Common myeloid progenitor, CD34-positive (primary cell): Measurements from ENCODE around the gene MYOZ2.

Source experiments
- CTCF ChIA-PET: fragments of 350-600 bp; sonication (Branson Sonifier 250); formaldehyde crosslinking; loops from one replicate; lab custom pipeline; 2021; ENCODE audit warnings: antibody characterized with exemption; lab: Charles Lee
- POLR2A ChIA-PET: fragments of 350-600 bp; sonication (Branson Sonifier 250); formaldehyde crosslinking; loops from one replicate; lab custom pipeline; 2021; ENCODE audit warnings: antibody characterized with exemption; lab: Charles Lee
- DNase-seq, 3 donors: peaks; one replicate each; pipeline versions ENCODE4 v3.0.0 to v3.0.0-alpha.2; 2013
- H3K27ac ChIP-seq, 2 experiments: 1 replicate in 1 of 2; 2 replicates in 1 of 2; pipeline ENCODE4 v1.7.0; 2013; ENCODE audit warnings: inconsistent platforms in 2 of 2, low read length in 2 of 2, mild to moderate bottlenecking in 2 of 2, low read depth in 1 of 2, moderate library complexity in 1 of 2; ENCODE audit not compliant: severe bottlenecking in 2 of 2, insufficient read depth in 1 of 2, poor library complexity in 1 of 2
- H3K27me3 ChIP-seq, 5 experiments: replicated peaks in 2 of 5; 1 replicate in 3 of 5; 2 replicates in 2 of 5; pipeline versions ENCODE4 v1.6.1 to v1.7.0; 2013; ENCODE audit warnings: low read length in 4 of 5, mild to moderate bottlenecking in 2 of 5, moderate library complexity in 2 of 5, inconsistent platforms in 1 of 5; ENCODE audit not compliant: insufficient read depth in 5 of 5, control insufficient read depth in 4 of 5
- H3K36me3 ChIP-seq, 4 experiments: 1 replicate in 2 of 4; 2 replicates in 2 of 4; pipeline versions ENCODE4 v1.6.1 to v1.7.0; 2013; ENCODE audit warnings: low read length in 3 of 4, control low read depth in 1 of 4, mild to moderate bottlenecking in 1 of 4; ENCODE audit not compliant: control insufficient read depth in 4 of 4, insufficient read depth in 4 of 4
- H3K4me1 ChIP-seq, 4 experiments: 1 replicate in 3 of 4; 2 replicates in 1 of 4; pipeline versions ENCODE4 v1.6.1 to v1.7.1; 2013; ENCODE audit warnings: low read length in 3 of 4, mild to moderate bottlenecking in 3 of 4, control low read depth in 1 of 4, inconsistent platforms in 1 of 4, moderate library complexity in 1 of 4; ENCODE audit not compliant: control insufficient read depth in 4 of 4, insufficient read depth in 4 of 4; ENCODE audit errors: control extremely low read depth in 1 of 4
- H3K4me3 ChIP-seq, 7 experiments: 1 replicate in 4 of 7; 2 replicates in 3 of 7; pipeline versions ENCODE4 v1.5.1 to v1.7.0; 2013; ENCODE audit warnings: mild to moderate bottlenecking in 7 of 7, low read length in 6 of 7, moderate library complexity in 6 of 7, inconsistent platforms in 2 of 7, low read depth in 2 of 7, control low read depth in 1 of 7; ENCODE audit not compliant: insufficient read depth in 4 of 7, control insufficient read depth in 1 of 7; ENCODE audit errors: extremely low read depth in 1 of 7
- H3K9me3 ChIP-seq, 5 experiments: 1 replicate in 4 of 5; 2 replicates in 1 of 5; pipeline versions ENCODE4 v1.6.1 to v1.7.1; 2013; ENCODE audit warnings: low read length in 4 of 5, mild to moderate bottlenecking in 2 of 5, inconsistent platforms in 1 of 5, low read depth in 1 of 5, moderate library complexity in 1 of 5; ENCODE audit not compliant: control insufficient read depth in 4 of 5, insufficient read depth in 2 of 5; ENCODE audit errors: control extremely low read depth in 1 of 5
- WGBS: methylation state at CpG from one replicate; pipeline ENCODE4 v1.1.5; 2013; ENCODE audit not compliant: insufficient coverage; 5-methylcytosine and 5-hydroxymethylcytosine counted together

Gene MYOZ2

GRCh38 chr4:119212234-119212963 lies 76.8 kb downstream of the MYOZ2 start, which contains the start of gene USP53:
Gene USP53, plus strand, starts transcription at chr4:119212713. Its CDS starts 27,047 bp downstream, at chr4:119239760.
- Histone ChIP-seq H3K27me3 (no peaks in the 10 kb centered on the region), H3K27ac (peak within 1 kb of the TSS; percentile 82 to 87), H3K9me3 (no peaks in the 10 kb centered on the region), H3K4me3 (peak within 1 kb of the TSS; percentile 80 to 97 (median 92)), H3K4me1 (peaks cover 0 to 25% (median 9%) of the 10 kb centered on the region in 4 experiments), H3K36me3 (peaks cover 0 to 4% (median under 1%) of the 10 kb centered on the region in 4 experiments)
- POLR2A ChIA-PET = interaction anchor here (0.6 to 1.0 kb wide), 2 partner anchors 10 to 347 kb away, joined by 3 to 4 read pairs; no protein-coding TSS in a partner anchor
- CTCF ChIA-PET = interaction anchor here (0.8 to 2.5 kb wide), 9 partner anchors 11 to 171 kb away, joined by 3 to 23 read pairs (median 4); no protein-coding TSS in a partner anchor
- peak; percentile 96 to 98 (median 98) for DNase-seq
- 0% methylated on average over 51 of the region's 55 CpGs for WGBS

GRCh38 chr4:119212964-119213606 lies 77.5 kb downstream of the MYOZ2 start:
- POLR2A ChIA-PET = interaction anchor here (0.6 to 1.0 kb wide), 2 partner anchors 9 to 346 kb away, joined by 3 to 4 read pairs; no protein-coding TSS in a partner anchor
- H3K4me3 ChIP-seq = peak overlapping the region; percentile 80 to 97 (median 92)
- H3K27me3 ChIP-seq = no peaks in the 10 kb centered on the region
- CTCF ChIA-PET = interaction anchor here (0.8 to 2.5 kb wide), 9 partner anchors 10 to 171 kb away, joined by 3 to 23 read pairs (median 4); no protein-coding TSS in a partner anchor
- DNase-seq = peak; percentile 78 to 84 (median 78)
- H3K4me1 ChIP-seq = peaks cover 0 to 25% (median 9%) of the 10 kb centered on the region in 4 experiments
- H3K9me3 ChIP-seq = no peaks in the 10 kb centered on the region
- 0% methylated on average over 19 of the region's 24 CpGs for WGBS
- H3K27ac ChIP-seq = peak overlapping the region; percentile 51 to 87
- H3K36me3 ChIP-seq = peaks cover 0 to 11% (median 4%) of the 10 kb centered on the region in 4 experiments

- Histone ChIP-seq H3K4me1 (peaks cover 0 to 18% (median 8%) of the 10 kb centered on the region in 4 experiments), H3K4me3 (no peak overlapping the region), H3K27me3 (no peaks in the 10 kb centered on the region), H3K9me3 (no peaks in the 10 kb centered on the region), H3K27ac (no peak overlapping the region), H3K36me3 (peaks cover 10 to 26% (median 12%) of the 10 kb centered on the region in 4 experiments)
- ChIA-PET POLR2A (no interaction called here), CTCF (no interaction called here)
- DNase-seq = no peak
- WGBS = no CpG with 5 or more reads among the region's 1 CpG
Measured at GRCh38 chr4:119218093-119218492, 82.5 kb downstream of the MYOZ2 start.

- no peaks in the 10 kb centered on the region for H3K9me3 ChIP-seq
- no peak for DNase-seq
- ChIA-PET POLR2A (no interaction called here), CTCF (interaction anchor here (1.1 kb wide), 1 partner anchor 21 kb away, joined by 3 read pairs; no protein-coding TSS in a partner anchor)
- H3K27ac ChIP-seq = no peak overlapping the region
- H3K36me3 ChIP-seq = peaks cover 10 to 26% (median 12%) of the 10 kb centered on the region in 4 experiments
- no peak overlapping the region for H3K4me3 ChIP-seq
- 30% methylated on average over 2 of the region's 4 CpGs for WGBS
- no peaks in the 10 kb centered on the region for H3K4me1 ChIP-seq
- H3K27me3 ChIP-seq = no peaks in the 10 kb centered on the region
Measured at GRCh38 chr4:119221412-119221811, 85.8 kb downstream of the MYOZ2 start.

- H3K9me3 ChIP-seq = peaks cover 0 to 3% (median 0%) of the 10 kb centered on the region in 5 experiments
- ChIA-PET POLR2A (no interaction called here), CTCF (interaction anchor here (1.2 kb wide), 1 partner anchor 12 kb away, joined by 3 read pairs; no protein-coding TSS in a partner anchor)
- no peak overlapping the region for H3K27ac ChIP-seq
- H3K4me3 ChIP-seq = no peak overlapping the region
- peaks cover 0 to 9% (median 1%) of the 10 kb centered on the region in 4 experiments for H3K36me3 ChIP-seq
- no peak for DNase-seq
- H3K4me1 ChIP-seq = peaks cover 0 to 4% (median 2%) of the 10 kb centered on the region in 4 experiments
- H3K27me3 ChIP-seq = no peaks in the 10 kb centered on the region
Measured at GRCh38 chr4:119227690-119228089, 92.1 kb downstream of the MYOZ2 start.

- H3K9me3 ChIP-seq = peaks cover 0 to 3% (median 0%) of the 10 kb centered on the region in 5 experiments
- DNase-seq = no peak
- no peak overlapping the region for H3K27ac ChIP-seq
- WGBS = no CpG with 5 or more reads among the region's 3 CpGs
- ChIA-PET POLR2A (no interaction called here), CTCF (no interaction called here)
- no peak overlapping the region for H3K4me3 ChIP-seq
- peaks cover 2 to 9% (median 5%) of the 10 kb centered on the region in 4 experiments for H3K4me1 ChIP-seq
- no peaks in the 10 kb centered on the region for H3K27me3 ChIP-seq
- peaks cover 0 to 9% (median 1%) of the 10 kb centered on the region in 4 experiments for H3K36me3 ChIP-seq
Measured at GRCh38 chr4:119228406-119228805, 92.8 kb downstream of the MYOZ2 start.
